ENCODE data around the gene ADAMTS2.
"Not testable (repeated sequence)": the region's sequence is repeated elsewhere in the genome, so short reads cannot be mapped to it uniquely, and the experiment has no call there.

ADAMTS2 gene

GRCh38 chr5:179118756-179119414, 226.4 kb downstream of the ADAMTS2 start:
- no peak for FAIRE-seq

- no peak for FAIRE-seq
Measured at GRCh38 chr5:179118338-179118737, 226.9 kb downstream of the ADAMTS2 start.

- FAIRE-seq, result no peak
Measured at GRCh38 chr5:179115845-179116524, 229.3 kb downstream of the ADAMTS2 start.

- FAIRE-seq, result no peak
Measured at GRCh38 chr5:179115307-179115706, 230.0 kb downstream of the ADAMTS2 start.

GRCh38 chr5:179114756-179115155, 230.5 kb downstream of the ADAMTS2 start:
- no peak for FAIRE-seq

GRCh38 chr5:179113945-179114641, 231.2 kb downstream of the ADAMTS2 start:
- no peak for FAIRE-seq

- FAIRE-seq, result no peak
Measured at GRCh38 chr5:179113143-179113530, 232.1 kb downstream of the ADAMTS2 start.

GRCh38 chr5:179112469-179113142, 232.7 kb downstream of the ADAMTS2 start:
- no peak for FAIRE-seq

GRCh38 chr5:179111267-179112207, 233.7 kb downstream of the ADAMTS2 start:
- FAIRE-seq, result no peak

GRCh38 chr5:179110528-179110927, 234.7 kb downstream of the ADAMTS2 start:
- no peak for FAIRE-seq

- FAIRE-seq, result not testable (repeated sequence)
Measured at GRCh38 chr5:179101282-179101681, 244.0 kb downstream of the ADAMTS2 start.

GRCh38 chr5:179089502-179089901, 255.8 kb downstream of the ADAMTS2 start:
- FAIRE-seq, result no peak

- FAIRE-seq, result no peak
Measured at GRCh38 chr5:179080724-179081123, 264.5 kb downstream of the ADAMTS2 start.

- no peak for FAIRE-seq
Measured at GRCh38 chr5:179079165-179079987, 265.9 kb downstream of the ADAMTS2 start.

GRCh38 chr5:179065703-179066102, 279.6 kb downstream of the ADAMTS2 start:
- no peak for FAIRE-seq

- no peak for FAIRE-seq
Measured at GRCh38 chr5:179061025-179061424, 284.2 kb downstream of the ADAMTS2 start.

Data from A204.1 (cell line).